Glomerular endothelial cell (primary cell): ENCODE measurements around the gene GOLGA8K. TPM values are rescaled to one million over a fixed set of nuclear protein-coding genes. Genes with fewer than 3 reads are reported as not detected.
"Not testable (repeated sequence)": the region's sequence is repeated elsewhere in the genome, so short reads cannot be mapped to it uniquely, and the experiment has no call there.

Experiments
- DNase-seq: peaks from one replicate; pipeline ENCODE4 v3.0.0-alpha.2; 2011; ENCODE audit warnings: low read depth, low spot score; ENCODE audit errors: extremely low read depth
- total RNA-seq: library from RNA; depleted of rRNA; stranded (reverse); fragments of >200 nt; gene quantifications from 2 replicates; pipeline ENCODE4 v1.2.3, GENCODE V29; 2015

Gene GOLGA8K
- total RNA-seq, 1 donor from 2014 or later = 1.5 TPM

DNA sequence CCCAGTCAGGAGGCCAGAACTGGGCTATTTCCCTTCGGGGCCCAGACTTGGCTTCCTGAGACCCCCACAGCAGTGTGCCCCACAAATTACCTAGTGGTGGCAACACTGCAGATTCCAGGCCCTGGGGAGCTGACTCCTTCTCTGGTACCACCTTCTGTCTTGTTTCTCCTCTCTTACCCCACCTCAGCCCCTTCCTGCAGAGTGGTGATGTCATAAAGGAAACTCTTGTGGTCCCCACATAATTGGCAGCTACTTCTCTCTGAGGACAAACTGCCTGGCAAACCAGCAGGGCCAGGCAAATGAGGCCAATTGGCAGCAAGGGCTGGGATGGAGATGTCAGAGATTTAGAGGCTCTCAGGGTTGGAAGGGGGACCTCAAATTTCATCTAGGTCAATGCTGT, 44.6 kb downstream of the GOLGA8K start:
- DNase-seq = not testable (repeated sequence)

DNA sequence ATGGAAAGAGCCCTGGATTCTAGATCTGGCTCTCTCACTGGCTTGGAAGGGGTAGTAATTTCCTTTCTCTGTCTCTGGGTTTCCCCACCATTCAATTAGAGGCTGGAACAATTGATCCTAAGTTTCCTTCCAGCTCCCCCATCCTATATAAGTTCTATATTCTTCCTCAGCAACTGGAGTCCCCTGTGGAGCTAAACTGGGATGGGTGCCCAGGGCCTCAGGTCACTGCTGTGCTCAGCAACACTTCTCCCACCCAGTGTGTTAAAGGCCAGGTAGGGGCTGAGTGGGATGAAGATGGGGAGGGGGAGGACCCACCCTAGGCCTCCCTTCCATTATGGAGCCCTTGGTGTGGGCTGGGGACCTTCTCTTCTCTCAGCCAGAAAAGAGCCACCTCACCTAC, 46.2 kb downstream of the GOLGA8K start:
- not testable (repeated sequence) for DNase-seq

- DNase-seq = not testable (repeated sequence)
Measured at GRCh38 chr15:32352748-32353147, 50.3 kb downstream of the GOLGA8K start.

GRCh38 chr15:32350563-32351220, 52.4 kb downstream of the GOLGA8K start:
- not testable (repeated sequence) for DNase-seq

- not testable (repeated sequence) for DNase-seq
Measured at GRCh38 chr15:32347037-32347436, 56.1 kb downstream of the GOLGA8K start.

DNA sequence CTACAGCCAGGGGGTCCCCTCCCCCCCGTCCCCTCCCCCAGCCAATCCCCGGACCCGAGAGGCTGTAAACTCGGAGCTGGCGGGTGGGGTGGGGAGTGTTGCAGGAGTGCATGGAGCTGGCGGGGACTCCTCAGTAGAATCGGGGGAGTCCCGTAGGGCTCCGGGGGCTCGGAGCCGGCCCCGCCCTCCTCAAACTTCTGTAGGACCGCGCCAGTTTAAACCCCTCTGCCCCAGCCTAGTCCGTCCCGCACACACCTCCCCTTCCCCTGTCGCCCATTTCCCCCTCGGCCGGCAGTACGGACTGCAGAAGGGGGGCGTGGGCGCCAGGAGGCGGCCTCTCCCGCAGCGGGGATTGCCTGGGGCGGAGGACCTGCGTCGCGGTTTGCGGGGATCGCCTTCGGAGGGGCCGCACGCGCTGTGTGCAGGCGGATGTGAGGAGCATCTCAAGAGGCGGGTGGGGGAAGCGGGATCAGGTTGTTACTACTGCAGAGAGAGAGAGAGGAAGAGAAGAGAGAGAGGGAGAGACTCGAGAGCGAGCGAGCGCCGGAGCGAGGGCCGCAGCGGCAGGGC, 57.0 kb downstream of the GOLGA8K start:
- not testable (repeated sequence) for DNase-seq

GRCh38 chr15:32343921-32344320, 59.2 kb downstream of the GOLGA8K start:
- DNase-seq = not testable (repeated sequence)

Other genes starting within 250 kb of the GOLGA8K start
- gene GOLGA8O, start 52.3 kb upstream of the GOLGA8K start, total RNA-seq = not detected in 2 replicates
- 2.0 and 2.4 TPM in 2 replicates for gene GOLGA8N, start 190.2 kb upstream of the GOLGA8K start, total RNA-seq
- 7.7 and 8.2 TPM in 2 replicates for gene ARHGAP11A, start 212.2 kb upstream of the GOLGA8K start, total RNA-seq
- 3.7 and 4.4 TPM in 2 replicates for gene SCG5, start 238.4 kb upstream of the GOLGA8K start, total RNA-seq